ENCODE data around the gene CPN1. TPM values are rescaled to one million over a fixed set of nuclear protein-coding genes. Genes with fewer than 3 reads are reported as not detected.

Gene CPN1
- total and polyA plus RNA-seq, 2 experiments from 2014 or later = not detected

DNA sequence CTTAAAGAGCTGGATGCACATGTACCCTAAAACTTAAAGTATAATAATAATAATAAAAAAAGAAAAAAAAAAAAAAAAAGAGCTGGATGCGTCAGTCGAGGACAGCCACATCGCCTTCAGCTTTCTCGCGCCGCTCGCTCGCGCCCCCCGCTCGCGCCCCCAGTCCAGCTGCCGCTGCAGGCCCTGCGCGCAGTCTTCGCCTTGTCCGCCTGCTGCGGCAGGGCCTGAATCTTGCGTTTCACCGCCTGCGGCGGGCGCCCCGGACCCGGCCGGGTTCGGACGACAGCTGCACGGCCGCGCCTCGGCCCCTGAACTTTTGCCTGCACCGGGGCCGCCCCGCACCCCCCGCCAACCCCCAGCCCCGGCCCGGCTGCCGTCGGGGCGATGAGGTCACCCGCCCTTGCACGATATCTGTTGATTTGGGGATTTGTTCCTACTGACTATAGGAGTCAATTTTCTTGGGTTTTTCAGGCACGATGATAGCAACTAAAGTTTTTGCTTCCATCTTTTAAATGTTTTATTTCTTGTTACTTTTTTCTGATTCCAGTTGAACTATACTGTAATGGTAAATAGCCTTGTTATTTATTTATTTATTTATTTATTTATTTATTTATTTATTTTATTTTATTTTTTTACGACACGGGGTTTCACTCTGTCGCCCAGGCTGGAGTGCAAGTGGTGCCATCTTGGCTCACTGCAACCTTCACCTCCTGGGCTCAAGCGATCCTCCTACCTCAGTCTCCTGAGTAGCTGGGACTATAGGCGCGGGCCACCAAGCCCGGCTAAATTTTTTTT is 33.5 kb upstream of the CPN1 start:
- Histone ChIP-seq H3K27ac (no peak overlapping the region), H3F3A (ENCODE audit: insufficient read depth) (no peaks in the 10 kb centered on the region), H3K9me2 (ENCODE audit: insufficient read depth) (no peaks in the 10 kb centered on the region), H3K4me3 (no peak overlapping the region), H3K4me1 (ENCODE audit: insufficient read depth) (no peaks in the 10 kb centered on the region), H3K9me3 (ENCODE audit: low read depth) (no peaks in the 10 kb centered on the region), H3K79me2 (ENCODE audit: insufficient read depth) (no peaks in the 10 kb centered on the region), H3K27me3 (replicated peaks; ENCODE audit: insufficient read depth) (peaks cover 12% of the 10 kb centered on the region; the same call in 1 of the 2 replicates), H4K20me1 (ENCODE audit: insufficient read depth) (no peaks in the 10 kb centered on the region), H3K4me2 (ENCODE audit: unreplicated experiment) (peak overlapping the region; percentile 49), H2AFZ (no peak overlapping the region), H3K36me3 (ENCODE audit: low read depth) (no peaks in the 10 kb centered on the region), H3K9ac (no peak overlapping the region)
- TF ChIP-seq EZH2 (IDR thresholded peaks at IDR 0.05; ENCODE audit: insufficient read depth, poor library complexity, severe bottlenecking) (no peak), EZH2phosphoT487 (IDR thresholded peaks at IDR 0.05; ENCODE audit: insufficient read depth, low read depth) (no peak)
- DNase-seq = peak; percentile 12
- in situ Hi-C loops (cut with MboI) = no loop called here
- WGBS, 2 experiments (ENCODE audit: low coverage in 1 of 2, low lambda C conversion rate in 2 of 2, missing lambda C conversion rate in 2 of 2) = 31 to 34% methylated on average over 31 to 41 of the region's 51 CpGs

- Histone ChIP-seq H3K4me2 (ENCODE audit: unreplicated experiment) (no peak overlapping the region), H3K9ac (no peak overlapping the region), H3K9me2 (ENCODE audit: insufficient read depth) (no peaks in the 10 kb centered on the region), H3K27me3 (replicated peaks; ENCODE audit: insufficient read depth) (peaks cover 12% of the 10 kb centered on the region; the same call in 1 of the 2 replicates), H3K27ac (no peak overlapping the region), H3K9me3 (ENCODE audit: low read depth) (no peaks in the 10 kb centered on the region), H3F3A (ENCODE audit: insufficient read depth) (no peaks in the 10 kb centered on the region), H3K4me3 (no peak overlapping the region), H2AFZ (no peak overlapping the region), H3K4me1 (ENCODE audit: insufficient read depth) (no peaks in the 10 kb centered on the region), H4K20me1 (ENCODE audit: insufficient read depth) (no peaks in the 10 kb centered on the region), H3K36me3 (ENCODE audit: low read depth) (no peaks in the 10 kb centered on the region), H3K79me2 (ENCODE audit: insufficient read depth) (no peaks in the 10 kb centered on the region)
- 93 to 95% methylated on average over 13 of the region's 13 CpGs for WGBS, 2 experiments (ENCODE audit: low coverage in 1 of 2, low lambda C conversion rate in 2 of 2, missing lambda C conversion rate in 2 of 2)
- DNase-seq = no peak
- TF ChIP-seq EZH2phosphoT487 (IDR thresholded peaks at IDR 0.05; ENCODE audit: insufficient read depth, low read depth) (no peak), EZH2 (IDR thresholded peaks at IDR 0.05; ENCODE audit: insufficient read depth, poor library complexity, severe bottlenecking) (no peak)
- in situ Hi-C loops (cut with MboI) = no loop called here
Measured at GRCh38 chr10:100114460-100114859, 32.8 kb upstream of the CPN1 start.

- H3K79me2 ChIP-seq (ENCODE audit: insufficient read depth) = no peaks in the 10 kb centered on the region
- H3K9ac ChIP-seq = no peak overlapping the region
- no peaks in the 10 kb centered on the region for H3K36me3 ChIP-seq (ENCODE audit: low read depth)
- H2AFZ ChIP-seq = no peak overlapping the region
- 19 to 21% methylated on average over 3 of the region's 3 CpGs for WGBS, 2 experiments (ENCODE audit: low coverage in 1 of 2, low lambda C conversion rate in 2 of 2, missing lambda C conversion rate in 2 of 2)
- H3K4me1 ChIP-seq (ENCODE audit: insufficient read depth) = no peaks in the 10 kb centered on the region
- in situ Hi-C loops (cut with MboI) = no loop called here
- no peaks in the 10 kb centered on the region for H3K9me3 ChIP-seq (ENCODE audit: low read depth)
- H4K20me1 ChIP-seq (ENCODE audit: insufficient read depth) = no peaks in the 10 kb centered on the region
- DNase-seq = no peak
- no peaks in the 10 kb centered on the region for H3F3A ChIP-seq (ENCODE audit: insufficient read depth)
- H3K9me2 ChIP-seq (ENCODE audit: insufficient read depth) = no peaks in the 10 kb centered on the region
- H3K4me3 ChIP-seq = no peak overlapping the region
- H3K4me2 ChIP-seq (ENCODE audit: unreplicated experiment) = no peak overlapping the region
- TF ChIP-seq EZH2phosphoT487 (IDR thresholded peaks at IDR 0.05; ENCODE audit: insufficient read depth, low read depth) (no peak), EZH2 (IDR thresholded peaks at IDR 0.05; ENCODE audit: insufficient read depth, poor library complexity, severe bottlenecking) (no peak)
- H3K27me3 ChIP-seq (replicated peaks; ENCODE audit: insufficient read depth) = peaks cover 17% of the 10 kb centered on the region
- H3K27ac ChIP-seq = no peak overlapping the region
Measured at GRCh38 chr10:100109670-100110069, 28.0 kb upstream of the CPN1 start.

- Histone ChIP-seq H3K27me3 (replicated peaks; ENCODE audit: insufficient read depth) (peaks cover 14% of the 10 kb centered on the region), H3K36me3 (ENCODE audit: low read depth) (no peaks in the 10 kb centered on the region), H3K9me2 (ENCODE audit: insufficient read depth) (no peaks in the 10 kb centered on the region), H4K20me1 (ENCODE audit: insufficient read depth) (no peaks in the 10 kb centered on the region), H3F3A (ENCODE audit: insufficient read depth) (no peaks in the 10 kb centered on the region), H3K79me2 (ENCODE audit: insufficient read depth) (no peaks in the 10 kb centered on the region), H2AFZ (no peak overlapping the region), H3K4me1 (ENCODE audit: insufficient read depth) (no peaks in the 10 kb centered on the region), H3K9ac (no peak overlapping the region), H3K4me3 (no peak overlapping the region), H3K9me3 (ENCODE audit: low read depth) (no peaks in the 10 kb centered on the region), H3K4me2 (ENCODE audit: unreplicated experiment) (no peak overlapping the region), H3K27ac (no peak overlapping the region)
- TF ChIP-seq EZH2 (IDR thresholded peaks at IDR 0.05; ENCODE audit: insufficient read depth, poor library complexity, severe bottlenecking) = no peak
- no peak for TF ChIP-seq EZH2phosphoT487 (IDR thresholded peaks at IDR 0.05; ENCODE audit: insufficient read depth, low read depth)
- DNase-seq = no peak
- 65 to 68% methylated on average over 11 of the region's 11 CpGs for WGBS, 2 experiments (ENCODE audit: low coverage in 1 of 2, low lambda C conversion rate in 2 of 2, missing lambda C conversion rate in 2 of 2)
- in situ Hi-C loops (cut with MboI) = no loop called here
Measured at GRCh38 chr10:100106865-100107264, 25.2 kb upstream of the CPN1 start.
